ENCODE results near the gene SPEG.

SPEG gene

GRCh38 chr2:219507581-219508443 lies 73.2 kb downstream of the SPEG start:
- Histone ChIP-seq H3K9me3 (ENCODE audit: control insufficient read depth, low read length) (no peaks in the 10 kb centered on the region), H3K4me3 (ENCODE audit: low read length) (no peak overlapping the region), H3K9ac (ENCODE audit: low read length) (no peak overlapping the region), H3K27me3 (replicated peaks; ENCODE audit: control insufficient read depth, insufficient read depth, low read length) (peaks cover 13% of the 10 kb centered on the region), H3K36me3 (ENCODE audit: control insufficient read depth, insufficient read depth, low read length, severe bottlenecking) (peaks cover 35% of the 10 kb centered on the region), H3K4me1 (ENCODE audit: control insufficient read depth, insufficient read depth, low read length) (peaks cover 17% of the 10 kb centered on the region)
- no peak for DNase-seq (ENCODE audit: low read depth)

- Histone ChIP-seq H3K4me1 (ENCODE audit: control insufficient read depth, insufficient read depth, low read length) (peaks cover 17% of the 10 kb centered on the region), H3K4me3 (ENCODE audit: low read length) (no peak overlapping the region), H3K9ac (ENCODE audit: low read length) (no peak overlapping the region), H3K27me3 (replicated peaks; ENCODE audit: control insufficient read depth, insufficient read depth, low read length) (peaks cover 19% of the 10 kb centered on the region), H3K36me3 (ENCODE audit: control insufficient read depth, insufficient read depth, low read length, severe bottlenecking) (peaks cover 32% of the 10 kb centered on the region), H3K9me3 (ENCODE audit: control insufficient read depth, low read length) (no peaks in the 10 kb centered on the region)
- DNase-seq (ENCODE audit: low read depth), result no peak
These were observed 73.7 kb downstream of the SPEG start for GRCh38 chr2:219508444-219508734.

- Histone ChIP-seq H3K9me3 (ENCODE audit: control insufficient read depth, low read length) (no peaks in the 10 kb centered on the region), H3K27me3 (replicated peaks; ENCODE audit: control insufficient read depth, insufficient read depth, low read length) (peaks cover 27% of the 10 kb centered on the region), H3K4me3 (ENCODE audit: low read length) (no peak overlapping the region), H3K36me3 (ENCODE audit: control insufficient read depth, insufficient read depth, low read length, severe bottlenecking) (peaks cover 24% of the 10 kb centered on the region), H3K9ac (ENCODE audit: low read length) (no peak overlapping the region), H3K4me1 (ENCODE audit: control insufficient read depth, insufficient read depth, low read length) (peaks cover 22% of the 10 kb centered on the region)
- no peak for DNase-seq (ENCODE audit: low read depth)
These were observed 74.5 kb downstream of the SPEG start for GRCh38 chr2:219508971-219509779.

- Histone ChIP-seq H3K36me3 (ENCODE audit: control insufficient read depth, insufficient read depth, low read length, severe bottlenecking) (peaks cover 17% of the 10 kb centered on the region), H3K9ac (ENCODE audit: low read length) (no peak overlapping the region), H3K4me3 (ENCODE audit: low read length) (peak overlapping the region; percentile 59), H3K9me3 (ENCODE audit: control insufficient read depth, low read length) (no peaks in the 10 kb centered on the region), H3K4me1 (ENCODE audit: control insufficient read depth, insufficient read depth, low read length) (peaks cover 27% of the 10 kb centered on the region), H3K27me3 (replicated peaks; ENCODE audit: control insufficient read depth, insufficient read depth, low read length) (peaks cover 27% of the 10 kb centered on the region)
- DNase-seq (ENCODE audit: low read depth), result peak; percentile 81
These were observed 75.3 kb downstream of the SPEG start for GRCh38 chr2:219509780-219510511.

GRCh38 chr2:219510512-219511135 lies 76.0 kb downstream of the SPEG start:
- H3K36me3 ChIP-seq (ENCODE audit: control insufficient read depth, insufficient read depth, low read length, severe bottlenecking), result peaks cover 10% of the 10 kb centered on the region
- peaks cover 27% of the 10 kb centered on the region for H3K4me1 ChIP-seq (ENCODE audit: control insufficient read depth, insufficient read depth, low read length)
- DNase-seq (ENCODE audit: low read depth), result no peak
- H3K4me3 ChIP-seq (ENCODE audit: low read length), result no peak overlapping the region
- peaks cover 27% of the 10 kb centered on the region for H3K27me3 ChIP-seq (replicated peaks; ENCODE audit: control insufficient read depth, insufficient read depth, low read length)
- no peak overlapping the region for H3K9ac ChIP-seq (ENCODE audit: low read length)
- H3K9me3 ChIP-seq (ENCODE audit: control insufficient read depth, low read length), result no peaks in the 10 kb centered on the region

GRCh38 chr2:219511547-219512325 lies 77.1 kb downstream of the SPEG start:
- Histone ChIP-seq H3K4me1 (ENCODE audit: control insufficient read depth, insufficient read depth, low read length) (peaks cover 27% of the 10 kb centered on the region), H3K4me3 (ENCODE audit: low read length) (no peak overlapping the region)
- DNase-seq (ENCODE audit: low read depth), result no peak

GRCh38 chr2:219512524-219513216 lies 78.0 kb downstream of the SPEG start:
- peaks cover 36% of the 10 kb centered on the region for H3K27me3 ChIP-seq (replicated peaks; ENCODE audit: control insufficient read depth, insufficient read depth, low read length)
- H3K9ac ChIP-seq (ENCODE audit: low read length), result no peak overlapping the region
- DNase-seq (ENCODE audit: low read depth), result no peak
- no peaks in the 10 kb centered on the region for H3K36me3 ChIP-seq (ENCODE audit: control insufficient read depth, insufficient read depth, low read length, severe bottlenecking)
- H3K4me3 ChIP-seq (ENCODE audit: low read length), result no peak overlapping the region
- peaks cover 31% of the 10 kb centered on the region for H3K4me1 ChIP-seq (ENCODE audit: control insufficient read depth, insufficient read depth, low read length)
- H3K9me3 ChIP-seq (ENCODE audit: control insufficient read depth, low read length), result no peaks in the 10 kb centered on the region

More at GRCh38 chr2:219511547-219512325, 77.1 kb downstream of the SPEG start:
- H3K36me3 ChIP-seq (ENCODE audit: control insufficient read depth, insufficient read depth, low read length, severe bottlenecking), result peaks cover under 1% of the 10 kb centered on the region
- H3K27me3 ChIP-seq (replicated peaks; ENCODE audit: control insufficient read depth, insufficient read depth, low read length), result peaks cover 33% of the 10 kb centered on the region
- H3K9me3 ChIP-seq (ENCODE audit: control insufficient read depth, low read length), result no peaks in the 10 kb centered on the region
- H3K9ac ChIP-seq (ENCODE audit: low read length), result no peak overlapping the region

- Histone ChIP-seq H3K4me3 (ENCODE audit: low read length) (no peak overlapping the region), H3K36me3 (ENCODE audit: control insufficient read depth, insufficient read depth, low read length, severe bottlenecking) (no peaks in the 10 kb centered on the region), H3K4me1 (ENCODE audit: control insufficient read depth, insufficient read depth, low read length) (peaks cover 36% of the 10 kb centered on the region), H3K27me3 (replicated peaks; ENCODE audit: control insufficient read depth, insufficient read depth, low read length) (peaks cover 36% of the 10 kb centered on the region), H3K9me3 (ENCODE audit: control insufficient read depth, low read length) (no peaks in the 10 kb centered on the region), H3K9ac (ENCODE audit: low read length) (no peak overlapping the region)
- DNase-seq (ENCODE audit: low read depth), result no peak
These were observed 79.1 kb downstream of the SPEG start for GRCh38 chr2:219513787-219514186.

GRCh38 chr2:219514196-219514761 lies 79.6 kb downstream of the SPEG start, which contains the start of gene ASIC4:
TSS of gene ASIC4 (plus strand) at chr2:219514482. CDS start at chr2:219514725, 243 bp downstream.
- Histone ChIP-seq H3K4me3 (ENCODE audit: low read length) (no peak within 1 kb of the TSS), H3K9ac (ENCODE audit: low read length) (no peak within 1 kb of the TSS), H3K9me3 (ENCODE audit: control insufficient read depth, low read length) (no peaks in the 10 kb centered on the region), H3K4me1 (ENCODE audit: control insufficient read depth, insufficient read depth, low read length) (peaks cover 34% of the 10 kb centered on the region), H3K27me3 (replicated peaks; ENCODE audit: control insufficient read depth, insufficient read depth, low read length) (peaks cover 36% of the 10 kb centered on the region), H3K36me3 (ENCODE audit: control insufficient read depth, insufficient read depth, low read length, severe bottlenecking) (no peaks in the 10 kb centered on the region)
- peak; percentile 25 for DNase-seq (ENCODE audit: low read depth)
